ENCODE data around the gene CEND1. TPM values are rescaled to one million over a fixed set of nuclear protein-coding genes. Genes with fewer than 3 reads are reported as not detected.

CEND1 gene
- total and polyA plus RNA-seq, 2 of the 13 experiments (the other 11 are each of a cell fraction or from before 2014, with no cell fraction given) = not detected

DNA sequence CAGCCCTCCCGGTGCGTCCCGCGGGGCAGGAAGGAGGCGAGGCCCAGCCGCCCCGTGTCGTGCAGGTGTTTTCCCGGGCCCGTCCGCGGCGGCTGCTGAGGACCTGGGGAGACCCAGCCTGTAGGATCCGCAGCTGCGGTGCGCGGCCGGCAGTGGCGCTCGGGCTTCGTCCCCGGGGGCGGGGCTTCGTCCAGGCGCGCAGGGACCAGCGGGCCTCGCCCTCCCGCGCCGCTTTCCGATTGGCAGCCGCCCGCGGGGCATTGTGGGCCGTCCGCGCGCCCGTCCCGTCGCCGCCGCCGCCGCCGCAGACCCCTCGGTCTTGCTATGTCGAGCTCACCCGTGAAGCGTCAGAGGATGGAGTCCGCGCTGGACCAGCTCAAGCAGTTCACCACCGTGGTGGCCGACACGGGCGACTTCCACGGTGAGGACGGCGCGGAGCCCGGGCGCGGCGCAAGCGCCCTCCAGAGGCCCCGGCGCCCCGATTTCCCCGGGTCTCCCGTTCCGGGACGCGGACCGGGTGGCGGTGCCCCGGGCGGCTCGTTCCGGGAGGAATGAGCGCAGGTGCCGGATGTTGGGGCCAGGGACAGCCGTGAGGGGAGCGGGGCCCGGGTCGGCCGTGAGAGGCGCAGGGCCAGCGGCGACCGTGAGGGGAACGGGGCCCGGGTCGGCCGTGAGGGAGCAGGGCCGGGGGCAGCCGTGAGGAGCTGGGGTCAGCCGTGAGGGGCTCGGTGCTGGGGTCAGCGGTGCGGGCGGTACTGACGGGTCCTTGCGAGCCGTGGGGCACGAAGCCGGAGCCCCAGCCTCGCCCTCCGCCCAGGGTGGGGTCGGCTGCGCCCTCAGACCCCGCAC, 42.5 kb downstream of the CEND1 start, which contains the start of gene TALDO1 (continued):
- TF ChIP-seq, protein P1, sequence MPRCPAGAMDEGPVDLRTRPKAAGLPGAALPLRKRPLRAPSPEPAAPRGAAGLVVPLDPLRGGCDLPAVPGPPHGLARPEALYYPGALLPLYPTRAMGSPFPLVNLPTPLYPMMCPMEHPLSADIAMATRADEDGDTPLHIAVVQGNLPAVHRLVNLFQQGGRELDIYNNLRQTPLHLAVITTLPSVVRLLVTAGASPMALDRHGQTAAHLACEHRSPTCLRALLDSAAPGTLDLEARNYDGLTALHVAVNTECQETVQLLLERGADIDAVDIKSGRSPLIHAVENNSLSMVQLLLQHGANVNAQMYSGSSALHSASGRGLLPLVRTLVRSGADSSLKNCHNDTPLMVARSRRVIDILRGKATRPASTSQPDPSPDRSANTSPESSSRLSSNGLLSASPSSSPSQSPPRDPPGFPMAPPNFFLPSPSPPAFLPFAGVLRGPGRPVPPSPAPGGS (CRISPR knock-in tag; IDR thresholded peaks at IDR 0.05) = peak; percentile 69
- TF ChIP-seq, protein P2, sequence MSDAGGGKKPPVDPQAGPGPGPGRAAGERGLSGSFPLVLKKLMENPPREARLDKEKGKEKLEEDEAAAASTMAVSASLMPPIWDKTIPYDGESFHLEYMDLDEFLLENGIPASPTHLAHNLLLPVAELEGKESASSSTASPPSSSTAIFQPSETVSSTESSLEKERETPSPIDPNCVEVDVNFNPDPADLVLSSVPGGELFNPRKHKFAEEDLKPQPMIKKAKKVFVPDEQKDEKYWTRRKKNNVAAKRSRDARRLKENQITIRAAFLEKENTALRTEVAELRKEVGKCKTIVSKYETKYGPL (CRISPR knock-in tag; IDR thresholded peaks at IDR 0.05) = no peak
- TF ChIP-seq, protein P3, sequence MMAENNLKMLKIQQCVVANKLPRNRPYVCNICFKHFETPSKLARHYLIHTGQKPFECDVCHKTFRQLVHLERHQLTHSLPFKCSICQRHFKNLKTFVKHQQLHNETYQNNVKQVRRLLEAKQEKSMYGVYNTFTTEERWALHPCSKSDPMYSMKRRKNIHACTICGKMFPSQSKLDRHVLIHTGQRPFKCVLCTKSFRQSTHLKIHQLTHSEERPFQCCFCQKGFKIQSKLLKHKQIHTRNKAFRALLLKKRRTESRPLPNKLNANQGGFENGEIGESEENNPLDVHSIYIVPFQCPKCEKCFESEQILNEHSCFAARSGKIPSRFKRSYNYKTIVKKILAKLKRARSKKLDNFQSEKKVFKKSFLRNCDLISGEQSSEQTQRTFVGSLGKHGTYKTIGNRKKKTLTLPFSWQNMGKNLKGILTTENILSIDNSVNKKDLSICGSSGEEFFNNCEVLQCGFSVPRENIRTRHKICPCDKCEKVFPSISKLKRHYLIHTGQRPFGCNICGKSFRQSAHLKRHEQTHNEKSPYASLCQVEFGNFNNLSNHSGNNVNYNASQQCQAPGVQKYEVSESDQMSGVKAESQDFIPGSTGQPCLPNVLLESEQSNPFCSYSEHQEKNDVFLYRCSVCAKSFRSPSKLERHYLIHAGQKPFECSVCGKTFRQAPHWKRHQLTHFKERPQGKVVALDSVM (CRISPR knock-in tag; IDR thresholded peaks at IDR 0.05) = no peak
- TF ChIP-seq ZNF543 (CRISPR knock-in tag; IDR thresholded peaks at IDR 0.05) (peak; percentile 85; the same call in 1 of the 2 replicates), ZNF564 (CRISPR knock-in tag; IDR thresholded peaks at IDR 0.05) (peak; percentile 64), NCOA1 (CRISPR knock-in tag; IDR thresholded peaks at IDR 0.05) (no peak), ZSCAN12 (CRISPR knock-in tag; IDR thresholded peaks at IDR 0.05) (no peak), ZNF232 (CRISPR knock-in tag; IDR thresholded peaks at IDR 0.05; ENCODE audit: borderline replicate concordance) (no peak), POLR2AphosphoS5 (IDR thresholded peaks at IDR 0.05; ENCODE audit: low read depth, low read length) (peak; percentile 60), RBAK (CRISPR knock-in tag; IDR thresholded peaks at IDR 0.05) (no peak), RFX3 (CRISPR knock-in tag; IDR thresholded peaks at IDR 0.05) (no peak), ERF (CRISPR knock-in tag; IDR thresholded peaks at IDR 0.05) (peak; percentile 49; the same call in 1 of the 2 replicates), ZZZ3 (CRISPR knock-in tag; IDR thresholded peaks at IDR 0.05; ENCODE audit: borderline replicate concordance) (no peak)
- TF ChIP-seq, protein P4, sequence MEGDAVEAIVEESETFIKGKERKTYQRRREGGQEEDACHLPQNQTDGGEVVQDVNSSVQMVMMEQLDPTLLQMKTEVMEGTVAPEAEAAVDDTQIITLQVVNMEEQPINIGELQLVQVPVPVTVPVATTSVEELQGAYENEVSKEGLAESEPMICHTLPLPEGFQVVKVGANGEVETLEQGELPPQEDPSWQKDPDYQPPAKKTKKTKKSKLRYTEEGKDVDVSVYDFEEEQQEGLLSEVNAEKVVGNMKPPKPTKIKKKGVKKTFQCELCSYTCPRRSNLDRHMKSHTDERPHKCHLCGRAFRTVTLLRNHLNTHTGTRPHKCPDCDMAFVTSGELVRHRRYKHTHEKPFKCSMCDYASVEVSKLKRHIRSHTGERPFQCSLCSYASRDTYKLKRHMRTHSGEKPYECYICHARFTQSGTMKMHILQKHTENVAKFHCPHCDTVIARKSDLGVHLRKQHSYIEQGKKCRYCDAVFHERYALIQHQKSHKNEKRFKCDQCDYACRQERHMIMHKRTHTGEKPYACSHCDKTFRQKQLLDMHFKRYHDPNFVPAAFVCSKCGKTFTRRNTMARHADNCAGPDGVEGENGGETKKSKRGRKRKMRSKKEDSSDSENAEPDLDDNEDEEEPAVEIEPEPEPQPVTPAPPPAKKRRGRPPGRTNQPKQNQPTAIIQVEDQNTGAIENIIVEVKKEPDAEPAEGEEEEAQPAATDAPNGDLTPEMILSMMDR (CRISPR knock-in tag; IDR thresholded peaks at IDR 0.05) = peak; percentile 47; the same call in 1 of the 2 replicates
- TF ChIP-seq, protein P5, sequence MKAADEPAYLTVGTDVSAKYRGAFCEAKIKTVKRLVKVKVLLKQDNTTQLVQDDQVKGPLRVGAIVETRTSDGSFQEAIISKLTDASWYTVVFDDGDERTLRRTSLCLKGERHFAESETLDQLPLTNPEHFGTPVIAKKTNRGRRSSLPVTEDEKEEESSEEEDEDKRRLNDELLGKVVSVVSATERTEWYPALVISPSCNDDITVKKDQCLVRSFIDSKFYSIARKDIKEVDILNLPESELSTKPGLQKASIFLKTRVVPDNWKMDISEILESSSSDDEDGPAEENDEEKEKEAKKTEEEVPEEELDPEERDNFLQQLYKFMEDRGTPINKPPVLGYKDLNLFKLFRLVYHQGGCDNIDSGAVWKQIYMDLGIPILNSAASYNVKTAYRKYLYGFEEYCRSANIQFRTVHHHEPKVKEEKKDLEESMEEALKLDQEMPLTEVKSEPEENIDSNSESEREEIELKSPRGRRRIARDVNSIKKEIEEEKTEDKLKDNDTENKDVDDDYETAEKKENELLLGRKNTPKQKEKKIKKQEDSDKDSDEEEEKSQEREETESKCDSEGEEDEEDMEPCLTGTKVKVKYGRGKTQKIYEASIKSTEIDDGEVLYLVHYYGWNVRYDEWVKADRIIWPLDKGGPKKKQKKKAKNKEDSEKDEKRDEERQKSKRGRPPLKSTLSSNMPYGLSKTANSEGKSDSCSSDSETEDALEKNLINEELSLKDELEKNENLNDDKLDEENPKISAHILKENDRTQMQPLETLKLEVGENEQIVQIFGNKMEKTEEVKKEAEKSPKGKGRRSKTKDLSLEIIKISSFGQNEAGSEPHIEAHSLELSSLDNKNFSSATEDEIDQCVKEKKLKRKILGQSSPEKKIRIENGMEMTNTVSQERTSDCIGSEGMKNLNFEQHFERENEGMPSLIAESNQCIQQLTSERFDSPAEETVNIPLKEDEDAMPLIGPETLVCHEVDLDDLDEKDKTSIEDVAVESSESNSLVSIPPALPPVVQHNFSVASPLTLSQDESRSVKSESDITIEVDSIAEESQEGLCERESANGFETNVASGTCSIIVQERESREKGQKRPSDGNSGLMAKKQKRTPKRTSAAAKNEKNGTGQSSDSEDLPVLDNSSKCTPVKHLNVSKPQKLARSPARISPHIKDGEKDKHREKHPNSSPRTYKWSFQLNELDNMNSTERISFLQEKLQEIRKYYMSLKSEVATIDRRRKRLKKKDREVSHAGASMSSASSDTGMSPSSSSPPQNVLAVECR (CRISPR knock-in tag; IDR thresholded peaks at IDR 0.05; ENCODE audit: borderline replicate concordance) = peak; percentile 84

All from HepG2 (cell line).